Stimulated activated CD4-positive, alpha-beta T cell treated with anti-CD3 and anti-CD28 coated beads, Interleukin-12 subunit alpha, Interleukin-12 subunit beta, amount 100 ng/mL, for 48 hours (primary cell): Measurements from ENCODE around the gene PPP1R9A.

Source experiments
- DNase-seq, 3 donors: peaks; one replicate each; pipeline ENCODE4 v3.0.0-alpha.2; 2020; ENCODE audit warnings: low read depth in 2 of 3, low spot score in 1 of 3

Gene PPP1R9A

GRCh38 chr7:94907026-94907810 is at the start of gene PPP1R9A:
Gene PPP1R9A (plus strand): TSS chr7:94907594. CDS start chr7:94910114, 2,520 bp downstream.
- DNase-seq, result no peak

DNA sequence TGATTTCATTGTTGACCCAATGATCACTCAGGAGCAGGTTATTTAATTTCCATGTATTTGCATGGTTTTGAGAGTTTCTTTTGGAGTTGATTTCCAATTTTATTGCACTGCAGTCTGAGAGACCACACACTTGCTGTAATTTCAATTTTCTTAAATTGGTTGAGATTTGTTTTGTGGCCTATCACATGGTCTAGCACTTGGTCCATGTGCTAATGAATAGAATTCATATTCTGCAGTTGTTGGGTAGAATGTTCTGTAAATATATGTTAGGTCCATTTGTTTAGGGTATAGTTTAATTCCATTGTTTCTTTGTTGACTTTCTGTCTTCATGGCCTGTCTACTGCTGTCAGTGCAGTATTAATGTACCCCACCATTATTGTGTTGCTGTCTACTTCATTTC is 36.3 kb upstream of the PPP1R9A start:
- DNase-seq, result no peak

GRCh38 chr7:94873239-94873638 is 34.2 kb upstream of the PPP1R9A start:
- no peak for DNase-seq

DNA sequence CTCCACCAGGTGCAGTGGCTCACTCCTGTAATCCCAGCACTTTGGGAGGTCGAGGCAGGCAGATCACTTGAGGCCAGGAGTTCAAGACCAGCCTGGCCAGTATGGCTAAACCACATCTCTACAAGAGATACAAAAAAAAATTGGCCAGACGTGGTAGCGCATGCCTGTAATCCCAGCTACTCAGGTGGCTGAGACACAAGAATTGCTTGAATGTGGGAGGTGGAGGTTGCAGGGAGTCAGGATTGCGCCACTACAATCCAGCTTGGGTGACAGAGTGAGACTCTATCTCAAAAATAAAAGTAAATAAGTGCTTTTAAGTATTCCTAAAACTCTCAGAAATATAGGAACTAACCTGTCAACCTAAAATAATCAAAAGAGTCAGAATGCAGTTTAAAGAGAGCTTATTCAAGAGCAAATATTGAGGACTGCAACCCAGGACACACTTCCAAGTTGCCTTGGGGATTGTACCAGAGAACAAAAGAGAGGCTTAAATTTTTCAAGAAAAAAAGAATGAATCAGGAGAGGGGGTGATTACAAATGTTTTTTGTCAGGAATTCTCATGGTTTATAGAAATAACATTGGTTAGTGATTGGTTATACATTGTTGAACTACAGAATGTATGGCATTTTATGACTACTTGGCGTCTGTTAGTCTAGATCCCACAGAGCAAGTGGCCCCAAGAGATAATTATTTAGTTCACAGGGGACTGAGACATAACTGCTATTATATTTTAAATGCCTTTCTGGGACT is 33.2 kb upstream of the PPP1R9A start:
- DNase-seq, result no peak

DNA sequence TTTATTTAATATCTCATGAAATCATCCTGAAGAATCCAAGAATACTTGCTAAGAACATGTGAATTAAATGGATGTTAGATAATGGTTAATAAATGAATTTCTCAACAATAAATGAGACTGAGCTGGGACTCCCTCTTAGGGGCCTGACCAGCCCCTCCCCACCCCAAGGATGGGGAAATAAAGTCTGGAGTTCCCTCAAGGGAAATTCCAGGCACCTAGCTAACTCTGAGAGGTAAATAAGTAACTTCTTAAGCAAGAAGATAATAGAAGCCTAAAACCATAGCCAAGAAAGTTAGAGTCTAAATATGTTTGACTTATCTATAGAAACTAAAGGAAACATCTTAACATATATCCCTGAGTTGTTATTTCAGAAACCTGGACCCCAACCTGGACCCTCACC is 32.2 kb upstream of the PPP1R9A start:
- DNase-seq, result no peak

DNA sequence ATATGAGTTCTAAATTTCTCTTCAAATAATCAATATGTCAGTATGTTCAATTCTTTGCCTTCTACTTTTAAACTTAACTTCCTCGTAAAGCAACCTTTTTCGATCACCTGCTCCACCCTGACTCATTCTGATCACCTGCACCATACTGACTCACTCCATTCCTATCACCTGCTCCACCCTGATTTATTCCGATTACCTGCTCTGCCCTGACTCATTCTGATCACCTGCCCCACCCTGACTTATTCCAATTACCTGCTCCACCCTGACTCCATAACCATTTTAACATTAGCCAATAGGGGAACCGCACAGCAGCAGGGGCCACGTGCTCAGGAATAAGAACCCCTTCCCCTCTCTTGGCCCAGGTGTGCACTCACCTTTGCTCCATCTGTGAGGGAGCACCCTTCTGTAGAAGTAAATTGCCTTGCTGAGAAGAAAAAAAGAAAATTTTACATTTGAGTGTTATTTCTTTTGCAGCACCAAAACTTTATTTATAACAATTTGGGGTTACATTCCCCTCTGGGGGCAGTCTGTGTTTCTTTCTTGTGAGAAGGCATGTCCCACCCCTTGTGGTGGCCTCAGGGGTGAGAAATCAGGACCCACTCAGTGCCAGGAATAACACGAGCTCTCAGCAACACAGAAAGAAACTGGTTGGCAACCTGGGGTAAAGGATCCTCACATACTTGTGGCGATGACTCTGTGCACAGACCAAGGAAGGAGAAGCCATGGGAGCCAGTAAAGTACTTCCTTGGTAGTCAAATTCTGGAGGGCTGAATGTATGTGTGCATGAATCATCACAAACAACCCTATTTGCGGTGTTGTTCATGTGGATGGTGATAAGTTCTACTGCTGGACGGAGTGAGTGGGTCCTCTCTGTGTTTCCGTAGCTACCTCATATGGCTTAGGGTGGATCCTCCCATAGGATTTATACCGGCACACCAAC is 29.4 kb upstream of the PPP1R9A start:
- no peak for DNase-seq

GRCh38 chr7:94882891-94883290 is 24.5 kb upstream of the PPP1R9A start:
- no peak for DNase-seq

GRCh38 chr7:94883616-94884015 is 23.8 kb upstream of the PPP1R9A start:
- DNase-seq, result no peak

DNA sequence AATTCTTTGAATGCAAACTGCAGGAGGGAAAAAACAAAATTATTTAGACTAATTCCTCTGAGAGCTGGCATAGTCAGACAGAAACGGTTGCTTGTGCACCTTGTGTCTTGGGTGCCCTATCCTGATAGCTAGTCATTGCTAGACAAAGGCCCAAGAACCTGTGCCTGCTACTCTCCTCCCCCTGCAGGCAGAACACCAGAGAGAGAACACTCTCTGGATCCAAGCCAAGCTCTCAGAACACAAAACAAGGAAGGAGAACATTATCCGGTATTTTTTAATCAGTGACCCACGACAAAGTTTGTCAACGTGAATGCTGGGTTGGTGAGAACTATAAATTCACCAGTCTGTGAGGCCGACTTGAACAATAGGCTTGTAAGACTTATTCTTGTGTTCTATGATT is 18.8 kb upstream of the PPP1R9A start:
- no peak for DNase-seq

DNA sequence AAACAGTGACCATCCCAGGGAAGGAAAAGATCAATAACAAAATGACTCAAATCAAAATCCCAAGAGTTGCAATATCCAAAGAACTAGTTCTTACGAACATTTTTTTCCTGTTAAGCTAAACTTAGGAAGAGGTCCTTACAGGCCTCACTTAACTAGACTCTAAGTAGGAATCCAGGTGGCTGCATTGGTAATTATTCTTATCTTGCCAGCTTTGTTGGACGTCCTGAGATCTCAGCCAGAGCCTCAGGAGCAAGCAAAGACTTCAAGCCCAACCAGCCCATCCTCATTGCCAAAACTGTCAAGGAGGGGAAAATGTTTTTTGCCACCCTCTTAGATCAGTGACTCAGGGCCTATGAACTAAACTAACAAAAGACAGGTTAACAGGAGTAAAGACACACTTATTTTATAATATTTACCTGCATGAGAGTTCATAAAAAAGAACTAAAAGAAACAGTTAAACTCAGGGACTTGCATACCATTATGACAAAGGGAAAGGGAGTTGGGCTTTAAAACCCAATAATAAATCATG is 18.3 kb upstream of the PPP1R9A start:
- no peak for DNase-seq

- DNase-seq, result no peak
Measured at GRCh38 chr7:94890216-94890615, 17.2 kb upstream of the PPP1R9A start.

- no peak for DNase-seq
Measured at GRCh38 chr7:94893661-94894060, 13.7 kb upstream of the PPP1R9A start.

DNA sequence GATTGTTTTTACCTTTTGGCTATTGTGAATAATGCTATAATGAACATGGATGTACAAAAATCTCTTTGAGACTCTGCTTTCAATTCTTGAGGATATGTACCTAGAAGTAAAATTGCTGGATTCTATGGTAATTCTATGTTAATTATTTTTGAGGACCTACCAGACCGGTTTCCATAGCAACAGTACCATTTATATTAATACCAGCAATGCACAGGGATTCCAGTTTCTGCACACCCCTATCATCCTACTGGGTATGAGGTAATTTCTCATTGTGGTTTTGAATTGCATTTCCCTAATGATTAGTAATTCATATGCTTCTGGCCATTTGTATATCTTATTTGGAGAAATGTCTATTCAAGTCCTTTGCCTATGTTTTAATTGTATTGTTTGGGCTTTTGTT is 9.9 kb upstream of the PPP1R9A start:
- DNase-seq, result no peak

DNA sequence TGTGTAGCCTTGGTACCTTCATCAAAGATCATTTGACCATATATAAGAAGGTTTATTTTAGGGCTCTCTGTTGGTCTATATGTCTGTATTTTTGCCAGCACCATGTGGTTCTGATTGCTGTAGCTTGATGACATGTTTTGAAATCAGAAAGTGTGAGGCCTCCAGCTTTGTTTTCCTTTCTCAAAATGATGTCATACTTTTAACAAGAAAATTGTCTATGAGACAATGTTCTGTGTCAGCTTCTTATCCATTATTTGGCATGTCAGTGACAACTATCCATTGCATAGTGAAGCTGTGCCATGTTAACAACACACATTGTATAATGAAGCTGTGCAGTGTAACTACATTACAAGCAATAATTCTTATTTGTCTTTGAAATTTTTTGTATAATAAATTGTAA is 9.1 kb upstream of the PPP1R9A start:
- no peak for DNase-seq

GRCh38 chr7:94901981-94902380 is 5.4 kb upstream of the PPP1R9A start:
- no peak for DNase-seq

GRCh38 chr7:94903971-94904370 is 3.4 kb upstream of the PPP1R9A start:
- no peak for DNase-seq

DNA sequence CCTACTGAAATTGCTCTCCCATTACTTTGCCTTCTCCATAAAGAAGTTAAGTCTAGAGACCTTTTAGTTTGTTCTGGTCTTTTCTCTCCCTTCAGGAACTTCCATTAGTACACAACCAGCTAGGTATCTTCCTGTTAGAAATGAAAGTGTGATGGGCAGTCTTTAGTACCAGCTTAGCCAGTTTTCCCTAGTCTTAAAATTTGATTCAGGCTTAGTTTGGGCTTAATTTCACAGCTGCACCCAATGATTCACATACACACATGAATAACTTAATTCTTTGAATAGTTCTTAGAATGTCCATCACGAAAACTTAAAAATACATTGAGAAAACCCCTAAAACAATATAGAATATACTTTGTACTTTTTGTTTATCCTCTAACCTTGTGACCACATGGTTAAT is 2.4 kb upstream of the PPP1R9A start:
- DNase-seq, result no peak

DNA sequence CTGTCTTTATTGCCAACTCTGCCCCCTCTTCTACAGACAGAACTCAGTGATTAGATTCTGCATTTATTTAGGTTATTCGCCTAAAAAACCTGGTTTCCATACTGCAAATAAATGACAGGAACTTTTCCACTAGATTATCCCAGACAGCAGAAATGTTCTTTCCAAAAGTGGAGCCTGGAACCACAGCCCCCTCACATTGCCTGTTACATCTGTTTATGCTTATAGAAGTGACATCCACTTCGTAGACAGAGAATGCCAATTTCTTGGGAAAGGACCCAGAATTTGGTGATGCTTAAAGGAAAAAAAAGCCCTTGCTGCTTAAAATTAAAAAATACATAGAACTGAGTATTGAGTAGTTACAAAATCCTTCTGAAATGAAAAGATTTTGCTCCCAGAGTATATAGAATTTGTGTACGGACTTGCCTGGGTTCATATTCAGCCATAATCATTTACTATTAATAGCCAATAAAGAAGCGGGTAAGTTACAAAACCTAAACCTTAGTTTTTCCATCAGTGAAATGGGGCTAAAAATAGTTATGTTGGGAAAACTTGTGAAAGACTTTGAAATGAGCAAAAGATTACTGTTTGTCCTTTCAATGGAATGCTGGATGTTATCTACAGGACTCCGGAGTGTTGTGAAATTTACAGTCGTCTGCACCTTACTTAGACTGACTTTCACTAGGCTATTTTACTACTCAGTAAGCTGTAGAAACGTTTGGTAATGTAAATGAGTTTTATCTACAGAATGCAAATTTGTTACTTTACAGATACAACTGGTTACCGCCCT is 1.1 kb upstream of the PPP1R9A start:
- no peak for DNase-seq

DNA sequence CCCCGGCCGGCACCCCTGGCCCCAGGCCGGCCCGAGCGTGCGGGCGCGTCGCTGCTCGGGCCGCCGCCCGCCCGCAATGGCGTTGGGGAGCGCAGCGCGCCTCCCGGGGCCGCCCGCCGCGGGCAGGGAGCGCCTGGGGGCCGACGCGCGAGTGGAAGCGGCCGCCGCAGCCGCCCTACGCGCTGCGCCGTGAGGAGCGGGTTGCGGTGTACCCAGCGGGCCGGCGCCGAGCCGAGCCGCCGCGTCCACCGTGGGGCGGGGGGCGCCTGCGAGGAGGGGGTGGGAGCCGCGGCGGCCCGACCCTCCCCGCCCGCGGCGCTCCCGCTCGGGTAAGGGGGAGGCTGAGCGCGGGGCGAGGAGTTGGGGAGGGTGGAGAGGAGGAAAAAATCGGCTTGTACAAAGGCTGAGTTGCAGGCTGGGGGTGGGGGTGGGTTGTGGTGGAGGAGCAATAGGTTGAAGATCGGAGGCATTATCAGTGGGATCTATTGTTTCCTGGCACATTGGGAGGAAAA is 473 bp downstream of the PPP1R9A start:
- DNase-seq, result no peak
